Measurements from ENCODE around the gene PIBF1. TPM values are rescaled to one million over a fixed set of nuclear protein-coding genes. Genes with fewer than 3 reads are reported as not detected.

Gene PIBF1
- total and polyA plus RNA-seq, 2 of the 4 experiments (the other 2 are of a cell fraction), result 5.1 to 13.3 TPM

GRCh38 chr13:72864142-72865011 lies 82.4 kb downstream of the PIBF1 start (continued):
- TF ChIP-seq, protein P1, sequence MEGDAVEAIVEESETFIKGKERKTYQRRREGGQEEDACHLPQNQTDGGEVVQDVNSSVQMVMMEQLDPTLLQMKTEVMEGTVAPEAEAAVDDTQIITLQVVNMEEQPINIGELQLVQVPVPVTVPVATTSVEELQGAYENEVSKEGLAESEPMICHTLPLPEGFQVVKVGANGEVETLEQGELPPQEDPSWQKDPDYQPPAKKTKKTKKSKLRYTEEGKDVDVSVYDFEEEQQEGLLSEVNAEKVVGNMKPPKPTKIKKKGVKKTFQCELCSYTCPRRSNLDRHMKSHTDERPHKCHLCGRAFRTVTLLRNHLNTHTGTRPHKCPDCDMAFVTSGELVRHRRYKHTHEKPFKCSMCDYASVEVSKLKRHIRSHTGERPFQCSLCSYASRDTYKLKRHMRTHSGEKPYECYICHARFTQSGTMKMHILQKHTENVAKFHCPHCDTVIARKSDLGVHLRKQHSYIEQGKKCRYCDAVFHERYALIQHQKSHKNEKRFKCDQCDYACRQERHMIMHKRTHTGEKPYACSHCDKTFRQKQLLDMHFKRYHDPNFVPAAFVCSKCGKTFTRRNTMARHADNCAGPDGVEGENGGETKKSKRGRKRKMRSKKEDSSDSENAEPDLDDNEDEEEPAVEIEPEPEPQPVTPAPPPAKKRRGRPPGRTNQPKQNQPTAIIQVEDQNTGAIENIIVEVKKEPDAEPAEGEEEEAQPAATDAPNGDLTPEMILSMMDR (conservative IDR thresholded peaks at IDR 0.05; ENCODE audit: low read depth, low read length), result no peak

- no peaks in the 10 kb centered on the region for H4K20me1 ChIP-seq (ENCODE audit: insufficient read depth, low read length)
- H4K91ac ChIP-seq (ENCODE audit: insufficient read depth, low read depth, low read length), result no peak overlapping the region
- H3K79me1 ChIP-seq (ENCODE audit: low read depth in 1 of 2, low read length in 2 of 2), result no peaks in the 10 kb centered on the region; a peak in 1 of 4 replicates
- no peak overlapping the region for H3K9ac ChIP-seq (ENCODE audit: low read depth, low read length)
- no peak overlapping the region for H2BK5ac ChIP-seq (ENCODE audit: low read depth, low read length, poor library complexity, severe bottlenecking)
- H3K4me3 ChIP-seq (ENCODE audit: insufficient read depth, low read depth, low read length), result no peak overlapping the region
- H3K27me3 ChIP-seq (ENCODE audit: control insufficient read depth, insufficient read depth, low read length), result no peaks in the 10 kb centered on the region
- no peak overlapping the region for H4K8ac ChIP-seq (ENCODE audit: low read depth in 2 of 2, low read length in 2 of 2)
- H3K4ac ChIP-seq (ENCODE audit: low read depth, low read length), result no peak overlapping the region
- H3K36me3 ChIP-seq (ENCODE audit: control insufficient read depth, insufficient read depth, low read length), result 0 out of 2 replicates have a peak, but pooled peaks cover 1% of the 10 kb centered on the region
- H2AFZ ChIP-seq (replicated peaks; ENCODE audit: low read length, poor library complexity), result no peak overlapping the region
- DNase-seq (no peak), ATAC-seq (ENCODE audit: low read depth) (no peak)
- CTCF ChIA-PET, result no interaction called here
- H4K5ac ChIP-seq (ENCODE audit: low read depth, low read length), result no peak overlapping the region
- intact Hi-C loops (cut with micrococcal nuclease), result no loop called here
- dilution Hi-C loops (cut with HindIII; ENCODE audit: low sequenced_read_pairs, unreplicated experiment), result no loop called here
- no CpG with 5 or more reads among the region's 1 CpG for WGBS, 2 experiments (ENCODE audit: extremely low coverage in 2 of 2, insufficient read length in 1 of 2)
- no peak overlapping the region for H3K27ac ChIP-seq (ENCODE audit: insufficient read depth, low read length)
- H2BK15ac ChIP-seq (ENCODE audit: low read depth, low read length), result no peak overlapping the region
- H3K18ac ChIP-seq (ENCODE audit: low read depth, low read length), result no peak overlapping the region
- no peak overlapping the region for H2AK9ac ChIP-seq (replicated peaks; ENCODE audit: low read depth, low read length, poor library complexity)
- no TSS peak for BruUV-seq (replicated peaks)
- no peak overlapping the region for H2BK20ac ChIP-seq (ENCODE audit: low read depth, low read length)
- no peaks in the 10 kb centered on the region for H3K4me1 ChIP-seq (ENCODE audit: control insufficient read depth, insufficient read depth, low read length)
- H3K14ac ChIP-seq (replicated peaks; ENCODE audit: low read depth, low read length), result no peak overlapping the region
- H3K4me2 ChIP-seq (ENCODE audit: low read depth, low read length), result no peak overlapping the region
- H3K23ac ChIP-seq (ENCODE audit: low read depth, low read length), result no peak overlapping the region
- H3K9me1 ChIP-seq (ENCODE audit: insufficient read depth, low read length), result no peaks in the 10 kb centered on the region
- no peak overlapping the region for H2AK5ac ChIP-seq (ENCODE audit: low read depth, low read length)
- no peaks in the 10 kb centered on the region for H3K9me3 ChIP-seq (ENCODE audit: control insufficient read depth, insufficient read depth, low read length)
- H3K56ac ChIP-seq (ENCODE audit: extremely low read depth, insufficient read depth, low read length), result no peak overlapping the region
- no peak overlapping the region for H2BK120ac ChIP-seq (ENCODE audit: low read depth, low read length)
- POLR2A ChIA-PET (ENCODE audit: unreplicated experiment), result no interaction called here
- in situ Hi-C loops (cut with MboI; ENCODE audit: low sequenced_read_pairs), result no loop called here
- no peak for TF ChIP-seq BHLHE40 (IDR thresholded peaks at IDR 0.05; ENCODE audit: low read depth, low read length)
- no peak for TF ChIP-seq USF2 (IDR thresholded peaks at IDR 0.05; ENCODE audit: low read depth, low read length)
- TF ChIP-seq FOS (IDR thresholded peaks at IDR 0.05; ENCODE audit: low read depth, low read length), result no peak
- no peak for TF ChIP-seq CHD1 (IDR thresholded peaks at IDR 0.05; ENCODE audit: low read depth, low read length)
- no peak for TF ChIP-seq MAFK (IDR thresholded peaks at IDR 0.05; ENCODE audit: low read depth, low read length)
- no peak for TF ChIP-seq MAZ (IDR thresholded peaks at IDR 0.05; ENCODE audit: borderline replicate concordance, low read depth, low read length)
- no peak for TF ChIP-seq NFE2L2 (IDR thresholded peaks at IDR 0.05; ENCODE audit: low read depth, low read length)
- TF ChIP-seq ELK1 (IDR thresholded peaks at IDR 0.05; ENCODE audit: borderline replicate concordance, low read depth, low read length), result no peak
- no peak for TF ChIP-seq POLR2A (IDR thresholded peaks at IDR 0.05; ENCODE audit: low read depth, low read length)
- no peak for TF ChIP-seq SMC3 (IDR thresholded peaks at IDR 0.05; ENCODE audit: low read depth, low read length)
Observed at GRCh38 chr13:72868229-72868628, 86.3 kb downstream of the PIBF1 start.

Data from IMR-90 (cell line).